HCT116 (cell line): ENCODE data around the gene TNFRSF8. TPM values are rescaled to one million over a fixed set of nuclear protein-coding genes. Genes with fewer than 3 reads are reported as not detected.

Experiments used
- ATAC-seq: fragments of 200-7000 bp; cut with Tn5 transposase; 2 replicates; pipeline ENCODE4 v1.9.1; 2020; ENCODE audit warnings: mild to moderate bottlenecking, moderate library complexity
- BruUV-seq: library from RNA; stranded (reverse); fragments of 400-500 nt; replicated peaks from 2 replicates; lab custom pipeline; 2021; lab: Mats Ljungman, UMichigan
- CTCF ChIA-PET: fragments of 300-600 bp; sonication (Branson Sonifier 250); formaldehyde crosslinking; loops from one replicate; lab custom pipeline; 2021; ENCODE audit warnings: antibody characterized with exemption; lab: Charles Lee
- POLR2A ChIA-PET: fragments of 300-600, 350-600 bp; sonication (Branson Sonifier 250); formaldehyde crosslinking; loops from one replicate; lab custom pipeline; 2021; ENCODE audit warnings: antibody characterized with exemption; lab: Charles Lee
- RAD21 ChIA-PET, 2 experiments: fragments of 300-600 bp; sonication (Branson Sonifier 250); formaldehyde crosslinking; loops; one replicate each; lab custom pipeline; 2023; ENCODE audit warnings: low total read pairs in 2 of 2; ENCODE audit not compliant: uncharacterized antibody in 2 of 2, unreplicated experiment in 2 of 2, low non-redundant PET in 1 of 2; lab: Charles Lee
- DNase-seq: peaks from one replicate; pipeline ENCODE4 v3.0.0-alpha.2; 2010; ENCODE audit warnings: low read depth, low spot score
- H2AFZ ChIP-seq: fragments of 200-600 bp; shearing (Covaris generic), sonication (generic); 2 replicates; pipeline ENCODE4 v1.6.1; 2017; ENCODE audit warnings: low read depth, mixed run types, mixed read lengths, antibody characterized with exemption, low read length; ENCODE audit not compliant: poor library complexity, severe bottlenecking
- H3K27ac ChIP-seq: 2 replicates; pipeline ENCODE4 v1.5.1; 2012; ENCODE audit warnings: low read depth, low read length
- H3K27me3 ChIP-seq: fragments of 200-600 bp; sonication (generic); 2 replicates; pipeline ENCODE4 v1.6.1; 2016; ENCODE audit warnings: mixed run types, low read length, mixed read lengths; ENCODE audit not compliant: insufficient read depth
- H3K36me3 ChIP-seq, 2 experiments: fragments of 200-500 bp in 1 of 2; fragments of 200-600 bp in 1 of 2; sonication (Bioruptor generic) in 1 of 2; sonication (generic) in 1 of 2; 2 replicates each; pipeline versions ENCODE4 v1.5.1 to v1.6.1; 2014 to 2016; ENCODE audit warnings: low read length in 2 of 2, inconsistent platforms in 1 of 2, mixed read lengths in 1 of 2, mixed run types in 1 of 2; ENCODE audit not compliant: insufficient read depth in 2 of 2, control insufficient read depth in 1 of 2
- H3K4me1 ChIP-seq, 2 experiments: fragments of 200-600 bp in 1 of 2; sonication (generic) in 1 of 2; 2 replicates each; pipeline versions ENCODE4 v1.5.1 to v1.6.1; 2012 to 2017; ENCODE audit warnings: low read length in 2 of 2, inconsistent platforms in 1 of 2, mild to moderate bottlenecking in 1 of 2, mixed read lengths in 1 of 2, mixed run types in 1 of 2, moderate library complexity in 1 of 2; ENCODE audit not compliant: insufficient read depth in 2 of 2, control insufficient read depth in 1 of 2
- H3K4me2 ChIP-seq: fragments of 200-600 bp; sonication (generic); 2 replicates; pipeline ENCODE4 v1.6.1; 2017; ENCODE audit warnings: mixed run types, low read length, mixed read lengths
- H3K4me3 ChIP-seq, 2 experiments: fragments of 200-600 bp in 1 of 2; sonication (generic) in 1 of 2; replicated peaks in 1 of 2; 2 replicates each; pipeline ENCODE4 v1.5.1; 2011 to 2016; ENCODE audit warnings: low read length in 2 of 2, control low read depth in 1 of 2, low read depth in 1 of 2, mild to moderate bottlenecking in 1 of 2, mixed read lengths in 1 of 2, mixed run types in 1 of 2
- H3K79me2 ChIP-seq: fragments of 200-600 bp; sonication (generic); 2 replicates; pipeline ENCODE4 v1.6.1; 2017; ENCODE audit warnings: mild to moderate bottlenecking, mixed run types, low read length, moderate library complexity, mixed read lengths; ENCODE audit not compliant: insufficient read depth
- H3K9ac ChIP-seq: fragments of 200-600 bp; sonication (generic); 2 replicates; pipeline ENCODE4 v1.6.1; 2016; ENCODE audit warnings: low read length, mixed read lengths
- H3K9me2 ChIP-seq: fragments of 200-600 bp; sonication (generic), shearing (Covaris generic); 2 replicates; pipeline ENCODE4 v1.6.1; 2017; ENCODE audit warnings: mixed run types, mild to moderate bottlenecking, moderate library complexity; ENCODE audit not compliant: insufficient read depth
- H3K9me3 ChIP-seq, 2 experiments: fragments of 200-500 bp in 1 of 2; fragments of 200-600 bp in 1 of 2; sonication (Bioruptor generic) in 1 of 2; sonication (generic) in 1 of 2; 2 replicates each; pipeline ENCODE4 v1.6.1; 2014 to 2017; ENCODE audit warnings: low read length in 2 of 2, mixed read lengths in 2 of 2, inconsistent platforms in 1 of 2, low read depth in 1 of 2, mild to moderate bottlenecking in 1 of 2, mixed run types in 1 of 2, moderate library complexity in 1 of 2; ENCODE audit not compliant: control insufficient read depth in 1 of 2, insufficient read depth in 1 of 2
- H4K20me1 ChIP-seq: fragments of 200-600 bp; sonication (generic), shearing (Covaris generic); 2 replicates; pipeline ENCODE4 v1.6.1; 2017; ENCODE audit warnings: mixed run types, mild to moderate bottlenecking, moderate library complexity; ENCODE audit not compliant: insufficient read depth
- CEBPB ChIP-seq: IDR thresholded peaks from 2 replicates; pipeline ENCODE4 v1.6.1; 2012; ENCODE audit warnings: low read depth
- CTCF ChIP-seq, 3 experiments: fragments of 200-600 bp in 1 of 3; sonication (generic) in 1 of 3; IDR thresholded peaks in 2 of 3; conservative IDR thresholded peaks in 1 of 3; 2 replicates each; pipeline ENCODE4 v1.5.1; 2012 to 2017; ENCODE audit warnings: low read depth in 2 of 3, low read length in 2 of 3, antibody characterized with exemption in 1 of 3, borderline replicate concordance in 1 of 3, control low read depth in 1 of 3, mild to moderate bottlenecking in 1 of 3, mixed read lengths in 1 of 3, mixed run types in 1 of 3, moderate library complexity in 1 of 3; ENCODE audit not compliant: insufficient read depth in 1 of 3
- EGR1 ChIP-seq: IDR thresholded peaks from 2 replicates; pipeline ENCODE4 v1.6.1; 2012; ENCODE audit warnings: low read depth
- EZH2phosphoT487 ChIP-seq: fragments of 200-600 bp; IDR thresholded peaks from 2 replicates; pipeline ENCODE4 v1.6.1; 2018; ENCODE audit warnings: antibody characterized with exemption, borderline replicate concordance
- JUND ChIP-seq: IDR thresholded peaks from 2 replicates; pipeline ENCODE4 v1.6.1; 2012
- YY1 ChIP-seq: IDR thresholded peaks from 2 replicates; pipeline ENCODE4 v1.6.1; 2011; ENCODE audit warnings: low read length, low read depth, moderate library complexity, mild to moderate bottlenecking; ENCODE audit not compliant: insufficient replicate concordance; ENCODE audit errors: extremely low read depth
- ZBTB33 ChIP-seq: IDR thresholded peaks from 2 replicates; pipeline ENCODE4 v1.6.1; 2011; ENCODE audit warnings: mild to moderate bottlenecking, low read length, moderate library complexity; ENCODE audit not compliant: insufficient replicate concordance; ENCODE audit errors: extremely low read depth
- ZFX ChIP-seq: fragments of 450-650 bp; IDR thresholded peaks from 2 replicates; pipeline ENCODE4 v1.6.1; 2017
- intact Hi-C: fragments of 100-400 bp; cut with micrococcal nuclease; formaldehyde crosslinking; loops from 2 replicates; pipeline ENCODE4 v1.10.0; 2022
- total RNA-seq: library from RNA; stranded (reverse); gene quantifications from one replicate; pipeline ENCODE4 v1.2.1, GENCODE V29; 2021; ENCODE audit not compliant: unreplicated experiment
- TF ChIP-seq, protein P1 (sequence below): IDR thresholded peaks from 2 replicates; pipeline ENCODE4 v1.6.1; 2012; ENCODE audit warnings: low read depth
- TF ChIP-seq, protein P2 (sequence below): IDR thresholded peaks from 2 replicates; pipeline ENCODE4 v1.6.1; 2012

Gene TNFRSF8
- total RNA-seq, 1 experiment from 2014 or later: 0.17 TPM

DNA sequence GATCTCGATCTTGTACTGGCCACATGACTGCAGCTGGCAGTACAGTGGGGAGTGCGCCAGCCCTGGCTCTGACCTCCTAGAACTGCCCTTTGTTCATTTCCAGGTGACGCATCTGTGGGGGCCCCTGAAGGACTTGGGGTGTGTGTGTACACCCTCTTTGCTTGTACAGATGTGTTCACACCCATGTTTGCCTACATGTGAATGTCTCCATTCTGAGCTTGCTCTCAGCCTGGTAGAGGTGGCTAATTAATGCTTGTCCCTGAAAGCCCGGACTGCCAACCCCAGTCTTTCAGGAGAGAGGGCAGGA is 123.5 kb downstream of the TNFRSF8 start:
- H3K4me2 ChIP-seq: no peak overlapping the region
- H3K4me1 ChIP-seq: peaks cover 0 to 14% of the 10 kb centered on the region in 2 experiments; a peak in 1 of 4 replicates
- no peaks in the 10 kb centered on the region for H4K20me1 ChIP-seq
- no peak overlapping the region for H3K4me3 ChIP-seq
- H3K9me3 ChIP-seq: no peaks in the 10 kb centered on the region
- no peaks in the 10 kb centered on the region for H3K79me2 ChIP-seq
- intact Hi-C loops: no loop called here
- no peaks in the 10 kb centered on the region for H3K27me3 ChIP-seq
- RAD21 ChIA-PET: no interaction called here
- BruUV-seq: no TSS peak
- H3K27ac ChIP-seq: no peak overlapping the region
- H3K9ac ChIP-seq: no peak overlapping the region
- H2AFZ ChIP-seq: no peak overlapping the region
- CTCF ChIA-PET: no interaction called here
- no peak for TF ChIP-seq EZH2phosphoT487
- no peak for TF ChIP-seq EGR1
- no peak for TF ChIP-seq YY1
- no peak for TF ChIP-seq CTCF (IDR thresholded peaks at IDR 0.05 in 2 of 3, conservative IDR thresholded peaks at IDR 0.05 in 1 of 3; ENCODE audit: borderline replicate concordance in 1 of 3, insufficient read depth in 1 of 3, low read depth in 2 of 3, low read length in 2 of 3)
- TF ChIP-seq, protein P1, sequence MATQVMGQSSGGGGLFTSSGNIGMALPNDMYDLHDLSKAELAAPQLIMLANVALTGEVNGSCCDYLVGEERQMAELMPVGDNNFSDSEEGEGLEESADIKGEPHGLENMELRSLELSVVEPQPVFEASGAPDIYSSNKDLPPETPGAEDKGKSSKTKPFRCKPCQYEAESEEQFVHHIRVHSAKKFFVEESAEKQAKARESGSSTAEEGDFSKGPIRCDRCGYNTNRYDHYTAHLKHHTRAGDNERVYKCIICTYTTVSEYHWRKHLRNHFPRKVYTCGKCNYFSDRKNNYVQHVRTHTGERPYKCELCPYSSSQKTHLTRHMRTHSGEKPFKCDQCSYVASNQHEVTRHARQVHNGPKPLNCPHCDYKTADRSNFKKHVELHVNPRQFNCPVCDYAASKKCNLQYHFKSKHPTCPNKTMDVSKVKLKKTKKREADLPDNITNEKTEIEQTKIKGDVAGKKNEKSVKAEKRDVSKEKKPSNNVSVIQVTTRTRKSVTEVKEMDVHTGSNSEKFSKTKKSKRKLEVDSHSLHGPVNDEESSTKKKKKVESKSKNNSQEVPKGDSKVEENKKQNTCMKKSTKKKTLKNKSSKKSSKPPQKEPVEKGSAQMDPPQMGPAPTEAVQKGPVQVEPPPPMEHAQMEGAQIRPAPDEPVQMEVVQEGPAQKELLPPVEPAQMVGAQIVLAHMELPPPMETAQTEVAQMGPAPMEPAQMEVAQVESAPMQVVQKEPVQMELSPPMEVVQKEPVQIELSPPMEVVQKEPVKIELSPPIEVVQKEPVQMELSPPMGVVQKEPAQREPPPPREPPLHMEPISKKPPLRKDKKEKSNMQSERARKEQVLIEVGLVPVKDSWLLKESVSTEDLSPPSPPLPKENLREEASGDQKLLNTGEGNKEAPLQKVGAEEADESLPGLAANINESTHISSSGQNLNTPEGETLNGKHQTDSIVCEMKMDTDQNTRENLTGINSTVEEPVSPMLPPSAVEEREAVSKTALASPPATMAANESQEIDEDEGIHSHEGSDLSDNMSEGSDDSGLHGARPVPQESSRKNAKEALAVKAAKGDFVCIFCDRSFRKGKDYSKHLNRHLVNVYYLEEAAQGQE: no peak
- TF ChIP-seq JUND: no peak
- no peak for TF ChIP-seq ZFX
- TF ChIP-seq, protein P2, sequence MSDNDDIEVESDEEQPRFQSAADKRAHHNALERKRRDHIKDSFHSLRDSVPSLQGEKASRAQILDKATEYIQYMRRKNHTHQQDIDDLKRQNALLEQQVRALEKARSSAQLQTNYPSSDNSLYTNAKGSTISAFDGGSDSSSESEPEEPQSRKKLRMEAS: no peak
- TF ChIP-seq ZBTB33: no peak
- TF ChIP-seq CEBPB: no peak
- H3K9me2 ChIP-seq: no peaks in the 10 kb centered on the region
- no peaks in the 10 kb centered on the region for H3K36me3 ChIP-seq
- DNase-seq (no peak), ATAC-seq (no peak)
- POLR2A ChIA-PET: no interaction called here
